C4-2B (cell line): Measurements from ENCODE around the gene THRB.

Experiments used
- H3K27ac ChIP-seq: fragments of 450-650 bp; 2 replicates; pipeline ENCODE4 v1.5.1; 2017
- CTCF ChIP-seq: fragments of 450-650 bp; conservative IDR thresholded peaks from 2 replicates; pipeline ENCODE4 v1.5.1; 2017; ENCODE audit warnings: mild to moderate bottlenecking
- ZFX ChIP-seq: fragments of 450-650 bp; IDR thresholded peaks from 2 replicates; pipeline ENCODE4 v1.6.1; 2017

THRB gene

GRCh38 chr3:24338409-24339130 is 156.1 kb downstream of the THRB start:
- TF ChIP-seq CTCF (no peak), ZFX (no peak)
- no peak overlapping the region for H3K27ac ChIP-seq

GRCh38 chr3:24336101-24336500 is 158.5 kb downstream of the THRB start:
- TF ChIP-seq ZFX (no peak), CTCF (no peak)
- no peak overlapping the region for H3K27ac ChIP-seq

- TF ChIP-seq ZFX = no peak
- TF ChIP-seq CTCF = no peak
- no peak overlapping the region for H3K27ac ChIP-seq
These were observed 162.6 kb downstream of the THRB start for GRCh38 chr3:24332092-24332491.

GRCh38 chr3:24323272-24323671 is 171.4 kb downstream of the THRB start:
- TF ChIP-seq ZFX = no peak
- TF ChIP-seq CTCF = no peak
- H3K27ac ChIP-seq = no peak overlapping the region

- TF ChIP-seq CTCF = no peak
- no peak for TF ChIP-seq ZFX
- no peak overlapping the region for H3K27ac ChIP-seq
These were observed 174.0 kb downstream of the THRB start for GRCh38 chr3:24320601-24321000.

- no peak for TF ChIP-seq CTCF
- no peak for TF ChIP-seq ZFX
- H3K27ac ChIP-seq = no peak overlapping the region
These were observed 175.9 kb downstream of the THRB start for GRCh38 chr3:24318677-24319287.

- H3K27ac ChIP-seq = no peak overlapping the region
- TF ChIP-seq CTCF = no peak
- TF ChIP-seq ZFX = no peak
These were observed 177.7 kb downstream of the THRB start for GRCh38 chr3:24316887-24317383.
